BJ (cell line): ENCODE measurements around the gene UBXN1. TPM values are rescaled to one million over a fixed set of nuclear protein-coding genes. Genes with fewer than 3 reads are reported as not detected.
A peak's percentile ranks its signal among the peaks of the same experiment; 100 is the strongest.

Experiments used
- CTCF ChIA-PET: fragments of 350-600 bp; formaldehyde crosslinking; extraction: SDS; loops from one replicate; lab custom pipeline; 2021; ENCODE audit warnings: antibody characterized with exemption, inconsistent platforms; lab: Yijun Ruan, JAX
- POLR2A ChIA-PET: fragments of 300-600 bp; sonication (Branson Sonifier 250); formaldehyde crosslinking; extraction: SDS; loops from one replicate; lab custom pipeline; 2021; ENCODE audit warnings: antibody characterized with exemption; lab: Charles Lee
- DNase-seq: peaks from one replicate; pipeline ENCODE4 v3.0.0-alpha.2; 2011; ENCODE audit warnings: low read depth
- H3K27me3 ChIP-seq: 2 replicates; pipeline ENCODE4 v1.6.0; 2011; ENCODE audit warnings: low read length; ENCODE audit not compliant: control insufficient read depth, insufficient read depth
- H3K36me3 ChIP-seq: 2 replicates; pipeline ENCODE4 v1.5.1; 2011; ENCODE audit warnings: low read length; ENCODE audit not compliant: control insufficient read depth, insufficient read depth
- H3K4me3 ChIP-seq: 2 replicates; pipeline ENCODE4 v1.5.1; 2011; ENCODE audit warnings: low read depth, mild to moderate bottlenecking, control low read depth, low read length
- CTCF ChIP-seq: IDR thresholded peaks from 2 replicates; pipeline ENCODE4 v1.5.1; 2011; ENCODE audit warnings: low read depth, mild to moderate bottlenecking, control low read depth, inconsistent platforms, low read length, moderate library complexity; ENCODE audit not compliant: insufficient read depth
- polyA plus RNA-seq: library from polyadenylated mRNA; depleted of rRNA; stranded (reverse); fragments of >200 nt; gene quantifications from 2 replicates; pipeline ENCODE4 v1.2.3, GENCODE V29; 2011

UBXN1 gene
- polyA plus RNA-seq, 1 experiment: 86.0 TPM

GRCh38 chr11:62726915-62727164 is 48.0 kb upstream of the UBXN1 start:
- ChIA-PET POLR2A (interaction anchor here (0.5 to 2.2 kb wide), 10 partner anchors 18 to 153 kb away, joined by 3 to 12 read pairs (median 5); partner anchors contain the start of genes C11orf98, CSKMT, EEF1G and MTA2), CTCF (interaction anchor here (0.9 to 1.4 kb wide), 6 partner anchors 10 to 131 kb away, joined by 3 read pairs; partner anchors contain the start of gene UBXN1)

GRCh38 chr11:62726156-62726914 is 47.5 kb upstream of the UBXN1 start:
- CTCF ChIA-PET: interaction anchor here (1.0 to 1.4 kb wide), 5 partner anchors 10 to 93 kb away, joined by 3 to 5 read pairs (median 3); partner anchors contain the start of gene UBXN1
- Histone ChIP-seq H3K36me3 (peaks cover 11% of the 10 kb centered on the region), H3K27me3 (no peaks in the 10 kb centered on the region), H3K4me3 (peak overlapping the region; percentile 88)
- TF ChIP-seq CTCF: no peak
- DNase-seq: no peak
- POLR2A ChIA-PET: interaction anchor here (1.0 to 2.2 kb wide), 3 partner anchors 17 to 61 kb away, joined by 3 to 12 read pairs (median 3); partner anchors contain the start of genes C11orf98, CSKMT and ZBTB3

More at GRCh38 chr11:62726915-62727164, 48.0 kb upstream of the UBXN1 start:
- TF ChIP-seq CTCF: no peak
- DNase-seq: no peak
- Histone ChIP-seq H3K36me3 (peaks cover 9% of the 10 kb centered on the region), H3K4me3 (peak overlapping the region; percentile 88), H3K27me3 (no peaks in the 10 kb centered on the region)

- POLR2A ChIA-PET: interaction anchor here (1.0 to 2.2 kb wide), 3 partner anchors 16 to 60 kb away, joined by 3 to 12 read pairs (median 3); partner anchors contain the start of genes C11orf98, CSKMT and ZBTB3
- H3K4me3 ChIP-seq: peak overlapping the region; percentile 88
- no peaks in the 10 kb centered on the region for H3K27me3 ChIP-seq
- no peak for TF ChIP-seq CTCF
- H3K36me3 ChIP-seq: peaks cover 11% of the 10 kb centered on the region
- CTCF ChIA-PET: interaction anchor here (1.0 to 1.2 kb wide), 2 partner anchors 16 to 61 kb away, joined by 3 to 5 read pairs; no protein-coding TSS in a partner anchor
- DNase-seq: no peak
These were observed 46.8 kb upstream of the UBXN1 start for GRCh38 chr11:62725646-62726045.

GRCh38 chr11:62724171-62724570 is 45.3 kb upstream of the UBXN1 start:
- peak overlapping the region; percentile 10; the same call in 1 of the 2 replicates for H3K4me3 ChIP-seq
- peaks cover 22% of the 10 kb centered on the region for H3K36me3 ChIP-seq
- no peak for TF ChIP-seq CTCF
- POLR2A ChIA-PET: interaction anchor here (0.6 kb wide), 2 partner anchors 215 to 347 kb away, joined by 3 read pairs; no protein-coding TSS in a partner anchor
- no peak for DNase-seq
- CTCF ChIA-PET: interaction anchor here (1.0 to 1.4 kb wide), 2 partner anchors 44 to 139 kb away, joined by 3 to 4 read pairs; no protein-coding TSS in a partner anchor
- H3K27me3 ChIP-seq: no peaks in the 10 kb centered on the region

- H3K36me3 ChIP-seq: peaks cover 28% of the 10 kb centered on the region
These were observed 43.1 kb upstream of the UBXN1 start for GRCh38 chr11:62721994-62722393.

More at GRCh38 chr11:62721994-62722393, 43.1 kb upstream of the UBXN1 start:
- Histone ChIP-seq H3K27me3 (no peaks in the 10 kb centered on the region), H3K4me3 (no peak overlapping the region)
- no peak for TF ChIP-seq CTCF
- ChIA-PET POLR2A (no interaction called here), CTCF (no interaction called here)
- no peak for DNase-seq
